Renal cortex interstitium (tissue), 11 donors: ENCODE measurements around the gene P2RX4. TPM values are rescaled to one million over a fixed set of nuclear protein-coding genes. Genes with fewer than 3 reads are reported as not detected.
"Not testable (repeated sequence)": the region's sequence is repeated elsewhere in the genome, so short reads cannot be mapped to it uniquely, and the experiment has no call there.

ENCODE experiments used
- DNase-seq, 11 donors: peaks; one replicate each; pipeline ENCODE4 v3.0.0-alpha.2; 2013; ENCODE audit warnings: low read depth in 9 of 11, low spot score in 4 of 11; ENCODE audit errors: extremely low read depth in 1 of 11
- polyA plus RNA-seq, 3 donors: library from polyadenylated mRNA; unstranded; fragments of 120-200 nt; gene quantifications; one replicate each; pipeline ENCODE4 v1.2.1, GENCODE V29; 2013; ENCODE audit not compliant: insufficient read length in 3 of 3

The P2RX4 gene
- polyA plus RNA-seq, 3 donors: 31.3 to 34.1 (median 31.5) TPM

DNA sequence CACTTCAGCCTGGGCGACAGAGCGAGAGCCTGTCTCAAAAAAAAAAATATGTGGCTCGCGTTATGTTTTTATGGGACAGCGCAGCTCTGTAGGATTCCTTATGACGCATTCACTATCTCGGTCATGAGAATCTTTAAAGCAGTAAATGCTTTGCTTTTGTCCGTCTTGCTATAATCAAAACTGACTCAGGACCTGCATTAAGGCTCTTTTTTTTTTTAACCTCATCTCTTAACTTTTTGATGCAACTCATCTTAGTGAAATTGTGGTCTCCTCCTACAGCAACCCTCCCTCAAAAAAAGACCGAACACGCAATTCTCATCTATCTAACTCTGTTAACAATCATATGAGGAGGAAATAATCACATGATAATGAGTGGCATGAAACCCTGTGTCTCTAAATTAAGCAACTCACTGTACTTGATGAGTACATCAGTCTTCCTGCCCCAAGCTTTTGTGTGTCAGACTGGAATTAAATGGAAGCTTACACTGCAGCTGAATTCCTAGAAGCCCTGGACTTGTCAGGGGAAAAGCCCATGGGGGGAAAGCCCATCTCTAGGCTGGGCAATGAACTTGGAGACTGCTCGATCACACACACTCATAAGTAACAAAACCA lies 4.3 kb downstream of the P2RX4 start:
- no peak for DNase-seq

DNA sequence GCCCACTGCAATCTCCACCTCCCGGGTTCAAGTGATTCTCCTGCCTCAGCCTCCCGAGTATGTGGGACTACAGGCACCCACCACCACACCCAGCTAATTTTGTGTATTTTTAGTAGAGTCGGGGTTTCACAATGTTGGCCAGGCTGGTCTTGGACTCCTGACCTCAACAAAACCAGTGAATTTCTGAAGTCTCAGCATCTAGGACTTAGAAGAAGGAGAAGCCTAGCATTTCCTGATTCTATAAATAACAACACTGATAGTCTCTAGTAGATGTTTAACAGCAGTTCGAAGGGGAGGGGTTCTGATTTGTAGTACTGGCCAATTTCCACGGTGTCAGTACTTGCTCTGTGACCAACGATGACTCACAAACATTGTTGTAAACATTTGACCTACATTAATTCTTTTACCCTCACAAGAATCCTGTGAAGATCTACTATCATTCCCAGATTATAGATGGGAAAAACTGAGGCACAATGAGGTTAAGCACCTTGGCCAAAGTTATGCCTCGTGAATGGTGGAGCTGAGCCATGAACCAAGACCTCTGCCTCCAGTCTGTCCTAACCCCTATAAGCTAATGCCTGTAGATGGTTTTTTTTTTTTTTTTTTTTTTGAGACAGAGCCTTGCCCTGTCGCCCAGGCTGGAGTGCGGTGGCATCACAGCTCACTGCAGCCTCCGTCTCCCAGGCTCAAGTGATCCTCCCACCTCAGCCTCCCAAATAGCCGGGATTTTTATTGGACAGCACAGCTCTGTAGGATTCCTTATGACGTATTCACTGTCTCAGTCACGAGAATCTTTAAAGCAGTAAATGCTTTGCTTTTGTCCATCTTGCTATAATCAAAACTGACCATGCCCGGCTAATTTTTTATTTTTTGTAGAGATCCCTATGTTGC lies 5.2 kb downstream of the P2RX4 start:
- no peak for DNase-seq

DNA sequence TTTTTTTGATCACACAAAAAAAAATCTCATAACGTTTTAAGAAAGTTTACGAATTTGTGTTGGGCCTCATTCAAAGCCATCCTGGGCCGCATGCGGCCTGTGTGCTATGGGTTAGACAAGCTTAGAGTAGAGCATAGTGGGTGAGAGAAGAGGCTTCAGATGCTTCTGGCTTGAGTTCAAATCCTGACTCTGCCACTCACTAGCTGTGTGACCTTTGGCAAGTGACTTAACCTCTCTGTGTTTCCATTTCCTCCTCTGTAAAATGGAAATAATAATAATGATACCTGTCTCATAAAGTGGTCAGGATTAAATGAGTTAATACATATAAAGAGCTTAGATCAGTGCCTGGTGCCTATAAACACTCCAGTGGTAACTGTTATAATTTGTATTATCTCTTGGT lies 6.2 kb downstream of the P2RX4 start:
- DNase-seq: no peak

DNA sequence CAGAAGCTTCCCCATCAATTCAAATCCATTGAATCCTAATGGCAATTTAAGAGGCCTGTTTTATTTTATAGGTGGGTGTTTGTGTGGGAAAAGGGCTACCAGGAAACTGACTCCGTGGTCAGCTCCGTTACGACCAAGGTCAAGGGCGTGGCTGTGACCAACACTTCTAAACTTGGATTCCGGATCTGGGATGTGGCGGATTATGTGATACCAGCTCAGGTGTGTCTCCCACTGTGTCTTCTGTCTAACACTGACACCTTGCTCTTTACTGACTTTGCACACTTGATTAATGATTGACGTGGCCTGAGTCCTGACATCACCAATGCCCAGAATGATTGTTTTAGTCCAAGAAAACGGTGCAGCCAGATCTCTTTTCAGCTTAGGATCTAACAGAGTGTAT lies 7.1 kb downstream of the P2RX4 start:
- no peak for DNase-seq

DNA sequence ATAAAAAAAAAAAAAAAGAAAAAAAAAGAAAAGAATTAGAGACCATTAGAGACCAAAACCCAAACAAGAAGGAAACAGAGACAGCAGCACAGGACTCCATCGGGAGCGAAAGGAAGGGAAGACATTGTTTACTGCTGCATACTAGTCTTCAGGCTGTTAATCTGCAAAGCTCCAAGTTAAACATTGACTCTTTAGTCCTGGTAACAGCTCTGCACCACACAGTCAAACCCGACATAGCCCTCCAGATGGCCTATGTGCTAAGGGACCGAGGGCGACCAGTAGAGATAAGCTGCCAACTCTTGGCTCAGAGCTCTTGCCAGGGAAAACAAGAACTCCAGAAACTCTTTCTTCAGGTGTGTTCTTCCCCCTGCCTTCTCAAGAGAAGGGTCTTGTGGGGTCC lies 7.8 kb downstream of the P2RX4 start:
- DNase-seq: no peak

DNA sequence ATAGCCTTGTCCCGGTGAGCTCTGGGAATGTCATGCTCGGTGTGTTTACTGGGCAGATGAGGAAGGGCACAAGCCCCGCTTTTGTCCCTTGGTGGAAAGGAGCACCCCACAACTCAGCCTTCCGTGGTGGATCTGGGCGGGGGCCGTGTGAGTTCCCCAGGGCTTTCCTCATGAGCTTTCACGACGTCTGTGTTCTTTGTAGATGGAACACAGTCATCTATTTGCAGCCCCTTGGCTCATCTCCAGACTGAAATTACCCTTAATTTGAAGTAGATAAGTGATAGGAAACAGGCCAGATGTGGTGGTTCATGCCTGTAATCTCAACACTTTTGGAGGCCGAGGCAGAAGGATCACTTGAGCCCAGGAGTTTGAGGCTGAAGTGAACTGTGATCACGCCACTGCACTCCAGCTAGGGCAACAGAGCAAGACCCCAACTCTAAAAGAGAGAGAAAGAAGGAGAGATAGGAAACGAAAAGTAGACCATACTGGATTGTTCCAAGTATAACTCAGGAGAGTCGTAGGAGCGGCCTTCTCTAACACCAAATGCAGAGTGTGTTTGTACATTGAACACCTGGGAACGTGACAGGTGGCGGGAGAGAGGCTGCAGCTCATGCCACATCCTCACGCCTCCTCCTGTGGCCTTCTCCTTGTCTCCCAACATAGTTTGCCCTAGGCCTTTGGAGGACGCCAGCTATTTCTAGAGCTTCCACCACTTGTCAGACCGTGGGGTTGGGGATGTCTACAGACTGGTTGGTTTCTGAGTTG lies 8.8 kb downstream of the P2RX4 start:
- no peak for DNase-seq

DNA sequence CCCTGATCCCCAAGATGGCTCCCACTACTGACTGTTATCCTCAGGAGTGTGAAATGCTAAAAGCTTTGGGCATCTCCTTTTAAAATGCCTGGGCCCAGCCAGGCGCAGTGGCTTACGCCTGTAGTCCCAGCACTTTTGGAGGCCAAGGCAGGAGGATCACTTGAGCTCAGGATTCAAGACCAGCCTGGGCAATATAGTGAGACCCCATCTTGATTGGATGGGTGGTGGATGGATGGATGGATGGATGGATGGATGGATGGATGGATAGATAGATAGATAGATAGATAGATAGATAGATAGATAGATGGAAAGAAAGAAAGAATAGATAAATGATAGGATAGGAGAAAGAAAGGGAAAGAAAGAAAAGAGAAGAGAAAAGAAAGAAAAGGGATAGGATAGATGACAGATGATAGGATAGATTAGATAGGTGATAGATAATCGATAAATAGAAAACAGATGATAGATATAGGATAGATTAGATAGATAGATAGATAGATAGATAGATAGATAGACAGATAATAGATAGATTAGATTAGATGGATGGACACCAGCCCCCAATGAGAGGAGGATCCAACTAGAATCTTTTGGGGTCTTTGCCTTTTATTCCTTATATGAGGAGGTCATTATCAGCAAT lies 9.5 kb downstream of the P2RX4 start:
- no peak for DNase-seq

DNA sequence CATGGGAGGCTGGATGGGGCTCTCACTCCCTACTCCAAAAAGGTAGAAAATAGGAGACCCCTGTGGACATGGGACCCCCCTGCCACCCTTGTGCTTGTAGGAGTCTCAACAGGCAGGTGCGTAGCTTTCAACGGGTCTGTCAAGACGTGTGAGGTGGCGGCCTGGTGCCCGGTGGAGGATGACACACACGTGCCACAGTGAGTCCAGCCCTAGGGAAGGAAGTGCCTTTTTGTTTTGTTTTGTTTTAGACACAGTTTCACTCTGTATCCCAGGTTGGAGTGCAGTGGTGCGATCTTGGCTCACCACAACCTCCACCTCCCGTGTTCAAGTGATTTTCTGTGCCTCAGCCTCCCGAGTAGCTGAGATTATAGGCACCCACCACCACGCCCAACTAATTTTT lies 12.9 kb downstream of the P2RX4 start:
- DNase-seq: no peak

DNA sequence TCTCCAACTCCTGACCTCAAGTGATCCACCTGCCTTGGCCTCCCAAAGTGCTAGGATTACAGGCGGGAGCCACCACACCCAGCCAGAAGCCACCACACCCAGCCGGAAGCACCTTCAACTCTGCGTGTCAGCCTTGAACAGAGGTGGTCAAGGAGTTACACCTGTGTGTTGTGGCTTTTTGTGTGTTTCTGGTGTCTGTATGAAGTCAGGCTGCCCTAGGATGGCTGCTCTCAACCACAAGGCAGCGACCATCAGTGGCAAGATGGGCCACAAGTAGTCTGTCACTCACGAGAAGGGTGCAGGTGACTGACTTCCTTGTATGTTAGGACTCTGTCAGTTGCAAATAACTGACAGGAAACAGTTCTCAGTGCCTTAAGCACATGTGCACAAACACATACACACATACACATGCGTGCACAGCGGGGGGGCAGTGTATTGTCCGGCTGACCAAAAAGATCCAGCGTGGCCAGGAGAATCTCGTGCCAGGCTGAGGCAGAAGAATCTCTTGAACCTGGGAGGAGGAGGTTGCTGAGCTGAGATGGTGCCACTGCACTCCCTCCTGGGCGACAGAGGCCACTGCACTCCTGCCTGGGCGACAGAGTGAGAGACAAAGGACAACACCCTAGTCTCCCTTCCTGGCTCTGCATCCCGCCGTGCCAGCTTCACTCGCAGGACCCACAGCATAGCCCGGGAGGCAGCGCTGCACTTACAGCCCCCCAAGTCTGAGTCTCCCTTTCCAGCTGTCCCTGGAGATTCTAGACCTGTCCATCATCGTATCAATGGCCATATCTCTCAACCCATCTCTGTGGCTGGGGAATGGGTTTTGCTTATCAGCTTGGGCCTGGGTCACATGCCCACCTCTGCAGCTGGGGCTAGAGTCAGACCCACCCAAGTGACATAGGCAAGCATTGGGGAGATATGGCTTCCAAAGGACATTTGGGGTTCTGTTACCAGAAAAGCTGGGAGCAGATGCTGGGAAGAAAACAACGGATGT lies 13.7 kb downstream of the P2RX4 start:
- DNase-seq: no peak

DNA sequence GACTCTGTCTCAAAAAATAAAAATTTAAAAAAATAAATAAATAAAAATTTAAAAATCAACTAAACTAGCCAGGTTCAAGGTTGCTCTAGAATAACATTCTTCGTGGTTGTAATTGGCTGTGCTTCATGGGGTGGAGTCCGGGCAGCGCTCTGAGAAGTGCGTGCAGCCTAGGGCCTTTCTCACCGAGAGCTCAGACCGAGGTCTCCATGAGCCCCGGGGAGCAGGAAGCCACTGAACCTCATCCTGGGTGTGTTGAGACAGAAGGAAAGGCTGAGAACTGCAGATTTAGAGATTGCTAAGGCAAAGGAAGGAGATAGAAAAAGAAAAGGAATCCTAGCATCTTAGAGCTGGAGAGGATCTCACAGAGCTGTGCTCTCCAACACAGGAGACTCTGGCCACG lies 14.7 kb downstream of the P2RX4 start:
- no peak for DNase-seq

DNA sequence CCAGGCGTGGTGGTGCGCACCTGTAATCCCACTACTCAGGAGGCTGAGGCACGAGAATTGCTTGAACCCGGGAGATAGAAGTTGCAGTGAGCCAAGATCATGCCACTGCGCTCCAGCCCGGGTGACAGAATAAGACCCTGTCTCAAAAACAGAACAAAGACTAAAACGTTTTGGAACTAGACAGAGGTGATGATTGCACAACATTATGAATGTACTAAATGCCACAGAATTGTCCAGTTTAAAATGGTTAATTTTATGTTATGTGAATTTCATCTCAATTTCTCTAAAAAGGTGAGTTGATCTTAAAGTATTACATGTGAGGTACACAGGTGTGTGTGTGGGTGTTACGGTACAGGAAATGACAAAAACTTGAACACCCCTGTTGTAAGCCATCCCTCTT lies 16.5 kb downstream of the P2RX4 start:
- DNase-seq: no peak

DNA sequence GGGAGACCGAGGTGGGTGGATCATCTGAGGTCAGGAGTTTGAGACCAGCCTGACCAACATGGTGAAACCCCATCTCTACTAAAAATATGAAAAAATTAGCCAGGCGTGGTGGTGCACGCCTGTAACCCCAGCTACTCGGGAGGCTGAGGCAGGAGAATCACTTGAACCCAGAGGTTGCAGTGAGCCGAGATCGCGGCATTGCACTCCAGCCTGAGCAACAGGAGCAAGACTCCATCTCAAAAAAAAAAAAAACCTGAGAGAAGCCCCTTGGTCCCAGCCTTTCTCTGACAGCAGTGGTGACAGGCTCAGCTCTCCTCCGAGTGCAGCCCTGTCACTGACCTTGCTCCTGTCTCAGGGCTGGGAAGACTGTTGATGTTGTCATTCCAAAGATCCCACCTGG lies 16.9 kb downstream of the P2RX4 start:
- DNase-seq: not testable (repeated sequence)

DNA sequence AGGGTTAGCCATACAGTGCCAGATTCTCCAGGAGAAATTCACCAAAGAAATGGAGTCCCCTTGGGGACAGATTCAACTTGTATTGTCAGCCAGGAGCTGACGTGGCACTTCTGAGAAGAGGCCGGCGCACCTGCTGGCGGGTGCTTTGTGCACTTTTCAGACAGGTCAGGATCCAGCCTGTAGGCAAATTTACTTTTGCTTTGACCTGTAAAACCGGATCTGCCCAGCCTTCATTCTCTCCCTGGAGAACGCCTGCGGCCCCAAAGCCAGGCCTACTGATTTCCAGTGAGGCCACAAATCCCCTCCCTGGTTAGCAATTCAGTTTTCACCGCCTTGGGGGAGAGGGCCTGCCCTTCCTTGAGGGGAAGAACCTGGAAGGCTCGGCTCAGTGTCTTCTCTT lies 17.4 kb downstream of the P2RX4 start:
- DNase-seq: no peak

DNA sequence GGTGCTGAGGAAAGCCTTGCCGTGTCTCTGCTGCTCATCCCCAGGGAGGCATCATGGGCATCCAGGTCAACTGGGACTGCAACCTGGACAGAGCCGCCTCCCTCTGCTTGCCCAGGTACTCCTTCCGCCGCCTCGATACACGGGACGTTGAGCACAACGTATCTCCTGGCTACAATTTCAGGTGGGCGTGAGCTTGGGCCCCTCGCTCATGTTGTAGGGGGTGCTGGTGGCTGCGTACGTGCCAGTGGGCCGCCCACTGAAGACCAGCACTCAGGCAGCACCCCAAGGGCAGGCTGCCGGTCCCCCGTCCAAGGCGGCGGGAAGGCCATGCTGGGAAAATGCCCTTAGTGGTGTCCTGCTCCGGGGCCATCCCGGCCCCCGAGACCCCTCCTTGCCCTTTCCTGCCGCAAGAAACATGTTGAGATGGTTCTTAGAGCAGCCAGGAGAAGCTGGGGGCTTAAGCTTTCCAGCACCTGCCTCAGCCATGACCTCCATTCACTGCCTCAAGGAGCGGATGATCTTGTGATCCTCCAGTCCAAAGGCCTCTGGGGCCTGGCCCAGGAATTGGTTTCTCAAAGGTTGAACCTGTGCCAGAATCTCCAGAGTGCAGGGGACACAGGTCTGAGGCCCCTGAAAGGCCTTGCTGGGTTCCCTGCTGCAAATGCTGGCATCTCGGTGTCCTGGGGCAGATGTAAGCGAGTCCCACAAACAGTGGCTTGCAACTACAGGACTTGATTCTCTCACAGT lies 19.2 kb downstream of the P2RX4 start:
- DNase-seq: no peak

DNA sequence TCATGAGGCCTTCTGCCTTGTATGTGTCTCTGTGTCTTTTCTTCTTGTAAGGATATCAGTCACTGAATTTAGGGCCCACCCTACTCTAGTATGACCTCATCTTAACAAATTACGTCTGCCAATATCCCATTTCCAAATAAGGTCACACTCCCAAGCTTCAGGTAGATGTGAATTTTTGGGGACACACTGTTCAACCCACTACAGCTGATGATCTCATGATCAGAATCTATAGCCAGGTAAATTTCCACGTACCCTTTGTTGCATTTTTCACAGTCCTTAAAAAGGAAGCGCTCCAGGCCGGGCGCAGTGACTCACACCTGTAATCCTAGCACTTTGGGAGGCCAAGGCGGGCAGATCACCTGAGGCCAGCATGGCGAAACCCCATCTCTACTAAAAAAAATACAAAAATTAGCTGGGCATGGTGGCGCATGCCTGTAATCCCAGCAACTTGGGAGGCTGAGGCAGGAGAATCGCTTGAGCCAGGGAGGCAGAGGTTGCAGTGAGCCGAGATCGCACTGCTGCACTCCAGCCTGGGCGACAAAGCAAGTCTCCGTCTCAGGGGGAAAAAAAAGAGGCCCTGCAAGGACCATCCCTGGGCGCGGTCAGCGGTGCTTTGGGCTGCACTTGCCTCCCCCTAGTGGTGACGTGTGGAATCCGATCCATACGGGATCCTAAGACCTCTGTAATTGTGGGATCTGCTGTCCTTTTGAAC lies 20.1 kb downstream of the P2RX4 start:
- DNase-seq: peak in 3 of 11 donors; percentile 42 to 62 (median 60)

DNA sequence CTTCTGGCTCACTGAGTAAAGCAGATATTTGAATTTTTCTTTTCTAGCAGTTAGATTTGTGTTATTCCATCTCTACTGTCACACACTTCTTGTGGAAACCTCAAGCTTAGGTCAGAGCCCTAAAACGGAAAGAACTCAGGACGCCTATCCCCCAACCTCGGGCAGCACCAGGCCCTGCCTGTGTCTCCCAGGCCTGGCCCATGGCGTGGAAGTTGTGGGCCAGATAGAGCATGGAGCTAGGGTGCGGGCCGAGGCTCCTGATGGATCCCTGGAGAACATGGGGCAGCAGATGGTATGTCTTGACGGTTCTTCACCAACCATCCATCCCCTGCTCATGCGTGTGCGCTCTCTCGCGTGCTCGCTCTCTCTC lies 20.6 kb downstream of the P2RX4 start:
- no peak for DNase-seq

DNA sequence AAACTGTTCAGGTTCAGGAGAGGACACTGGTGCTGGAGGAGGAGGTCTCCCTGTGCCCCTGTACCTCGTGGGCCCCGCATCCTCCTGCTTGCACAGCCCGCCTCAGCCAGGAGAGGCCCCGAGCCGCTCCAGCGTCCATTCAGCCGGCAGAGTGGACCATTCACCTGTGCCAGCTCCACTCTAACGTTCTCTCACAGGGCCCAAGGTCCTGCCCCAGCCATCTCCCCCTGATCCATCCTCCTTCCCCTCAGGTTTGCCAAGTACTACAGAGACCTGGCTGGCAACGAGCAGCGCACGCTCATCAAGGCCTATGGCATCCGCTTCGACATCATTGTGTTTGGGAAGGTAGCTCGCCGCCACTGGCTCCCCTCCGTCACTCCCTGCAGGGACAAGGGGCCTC lies 22.2 kb downstream of the P2RX4 start:
- no peak for DNase-seq
